ENCODE results near the gene POU6F2. TPM values are rescaled to one million over a fixed set of nuclear protein-coding genes. Genes with fewer than 3 reads are reported as not detected.
A peak's percentile ranks its signal among the peaks of the same experiment; 100 is the strongest.

The POU6F2 gene
- total and polyA plus RNA-seq, 2 experiments from 2014 or later = 7.2 to 7.3 TPM

- Histone ChIP-seq H3F3A (replicated peaks; ENCODE audit: low read depth) (no peaks in the 10 kb centered on the region), H4K20me1 (replicated peaks; ENCODE audit: insufficient read depth) (no peaks in the 10 kb centered on the region), H2AFZ (no peak overlapping the region), H3K4me3 (no peak overlapping the region), H3K27ac (ENCODE audit: low read depth) (no peak overlapping the region), H3K4me1 (ENCODE audit: insufficient read depth) (peaks cover 21% of the 10 kb centered on the region), H3K79me2 (replicated peaks; ENCODE audit: insufficient read depth) (no peaks in the 10 kb centered on the region), H3K4me2 (no peak overlapping the region), H3K36me3 (ENCODE audit: insufficient read depth) (no peaks in the 10 kb centered on the region), H3K9me2 (ENCODE audit: insufficient read depth) (no peaks in the 10 kb centered on the region), H3K27me3 (ENCODE audit: insufficient read depth) (no peaks in the 10 kb centered on the region)
- ATAC-seq = no peak
- H3K27ac Mint-ChIP-seq = no peak overlapping the region
- peaks cover 6% of the 10 kb centered on the region for H3K27me3 Mint-ChIP-seq (ENCODE audit: insufficient read depth, low read depth, poor library complexity)
- no peaks in the 10 kb centered on the region for H3K36me3 Mint-ChIP-seq (ENCODE audit: low read depth)
- peaks cover 55% of the 10 kb centered on the region for H3K4me1 Mint-ChIP-seq
- H3K9me3 Mint-ChIP-seq = no peaks in the 10 kb centered on the region
- DNase-seq (ENCODE audit: low spot score) = no peak
- TF ChIP-seq, protein P1, sequence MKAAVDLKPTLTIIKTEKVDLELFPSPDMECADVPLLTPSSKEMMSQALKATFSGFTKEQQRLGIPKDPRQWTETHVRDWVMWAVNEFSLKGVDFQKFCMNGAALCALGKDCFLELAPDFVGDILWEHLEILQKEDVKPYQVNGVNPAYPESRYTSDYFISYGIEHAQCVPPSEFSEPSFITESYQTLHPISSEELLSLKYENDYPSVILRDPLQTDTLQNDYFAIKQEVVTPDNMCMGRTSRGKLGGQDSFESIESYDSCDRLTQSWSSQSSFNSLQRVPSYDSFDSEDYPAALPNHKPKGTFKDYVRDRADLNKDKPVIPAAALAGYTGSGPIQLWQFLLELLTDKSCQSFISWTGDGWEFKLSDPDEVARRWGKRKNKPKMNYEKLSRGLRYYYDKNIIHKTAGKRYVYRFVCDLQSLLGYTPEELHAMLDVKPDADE (IDR thresholded peaks at IDR 0.05) = no peak
- no peak for TF ChIP-seq REST (IDR thresholded peaks at IDR 0.05; ENCODE audit: unreplicated experiment)
- H3K4me3 Mint-ChIP-seq = no peak overlapping the region
These were observed 109.1 kb downstream of the POU6F2 start for GRCh38 chr7:39086638-39087360.

DNA sequence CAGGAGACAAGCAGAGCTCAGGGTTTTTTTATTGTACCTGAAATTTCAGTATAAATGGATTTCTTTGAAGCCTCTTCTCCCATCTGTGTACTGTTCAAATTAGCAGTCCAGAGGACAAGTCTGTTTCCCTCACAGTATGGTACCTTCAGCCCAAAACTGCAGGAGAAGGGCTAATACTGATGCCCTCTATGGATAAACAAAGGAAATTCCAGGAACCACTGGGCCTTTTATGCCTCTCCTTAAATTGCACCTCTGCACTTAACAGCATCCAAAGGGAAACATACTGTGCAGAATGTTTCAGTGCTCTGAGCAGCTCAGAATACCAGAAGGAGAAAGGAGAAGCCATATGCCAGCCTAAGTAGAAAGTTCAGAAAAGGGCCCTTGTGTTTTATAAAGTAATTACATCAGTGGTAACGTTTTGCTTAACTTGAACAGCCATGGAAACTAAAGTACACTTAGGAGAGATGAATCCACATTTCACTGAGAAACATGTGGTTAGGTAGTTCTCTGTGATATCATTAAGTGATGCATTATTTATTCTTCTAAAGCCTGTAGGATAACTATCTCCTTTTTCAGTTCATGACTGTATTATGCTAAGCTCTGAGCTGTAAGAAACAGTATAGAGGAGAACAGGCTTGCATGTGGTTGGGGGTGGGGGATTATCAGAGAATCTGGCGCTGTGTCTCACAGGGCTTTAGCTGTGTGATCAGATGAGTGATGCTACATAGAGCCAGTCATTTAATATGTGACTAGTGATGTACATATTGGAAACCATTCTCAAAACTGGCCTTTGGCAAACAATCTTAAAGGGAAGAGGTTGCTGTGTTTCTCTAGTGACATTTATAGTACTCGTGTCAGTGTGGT, 111.3 kb downstream of the POU6F2 start:
- no peak overlapping the region for H3K4me3 Mint-ChIP-seq
- peaks cover 42% of the 10 kb centered on the region for H3K4me1 Mint-ChIP-seq
- no peaks in the 10 kb centered on the region for H3K9me2 ChIP-seq (ENCODE audit: insufficient read depth)
- no peak overlapping the region for H3K4me2 ChIP-seq
- no peaks in the 10 kb centered on the region for H4K20me1 ChIP-seq (replicated peaks; ENCODE audit: insufficient read depth)
- H3K27me3 Mint-ChIP-seq (ENCODE audit: insufficient read depth, low read depth, poor library complexity) = peaks cover 5% of the 10 kb centered on the region
- H3F3A ChIP-seq (replicated peaks; ENCODE audit: low read depth) = no peaks in the 10 kb centered on the region
- ATAC-seq = peak; percentile 52
- H3K27me3 ChIP-seq (ENCODE audit: insufficient read depth) = no peaks in the 10 kb centered on the region
- no peaks in the 10 kb centered on the region for H3K9me3 Mint-ChIP-seq
- H3K4me1 ChIP-seq (ENCODE audit: insufficient read depth) = peaks cover 21% of the 10 kb centered on the region
- peak; percentile 28 for DNase-seq (ENCODE audit: low spot score)
- no peak overlapping the region for H3K27ac Mint-ChIP-seq
- H3K36me3 ChIP-seq (ENCODE audit: insufficient read depth) = no peaks in the 10 kb centered on the region
- no peaks in the 10 kb centered on the region for H3K79me2 ChIP-seq (replicated peaks; ENCODE audit: insufficient read depth)
- TF ChIP-seq CREB1 (CRISPR knock-in tag; IDR thresholded peaks at IDR 0.05; ENCODE audit: low read depth) (no peak), REST (IDR thresholded peaks at IDR 0.05; ENCODE audit: unreplicated experiment) (no peak), EZH2 (IDR thresholded peaks at IDR 0.05; ENCODE audit: low read depth, unreplicated experiment) (no peak), ZNF114 (CRISPR knock-in tag; IDR thresholded peaks at IDR 0.05) (no peak)
- TF ChIP-seq, protein P2, sequence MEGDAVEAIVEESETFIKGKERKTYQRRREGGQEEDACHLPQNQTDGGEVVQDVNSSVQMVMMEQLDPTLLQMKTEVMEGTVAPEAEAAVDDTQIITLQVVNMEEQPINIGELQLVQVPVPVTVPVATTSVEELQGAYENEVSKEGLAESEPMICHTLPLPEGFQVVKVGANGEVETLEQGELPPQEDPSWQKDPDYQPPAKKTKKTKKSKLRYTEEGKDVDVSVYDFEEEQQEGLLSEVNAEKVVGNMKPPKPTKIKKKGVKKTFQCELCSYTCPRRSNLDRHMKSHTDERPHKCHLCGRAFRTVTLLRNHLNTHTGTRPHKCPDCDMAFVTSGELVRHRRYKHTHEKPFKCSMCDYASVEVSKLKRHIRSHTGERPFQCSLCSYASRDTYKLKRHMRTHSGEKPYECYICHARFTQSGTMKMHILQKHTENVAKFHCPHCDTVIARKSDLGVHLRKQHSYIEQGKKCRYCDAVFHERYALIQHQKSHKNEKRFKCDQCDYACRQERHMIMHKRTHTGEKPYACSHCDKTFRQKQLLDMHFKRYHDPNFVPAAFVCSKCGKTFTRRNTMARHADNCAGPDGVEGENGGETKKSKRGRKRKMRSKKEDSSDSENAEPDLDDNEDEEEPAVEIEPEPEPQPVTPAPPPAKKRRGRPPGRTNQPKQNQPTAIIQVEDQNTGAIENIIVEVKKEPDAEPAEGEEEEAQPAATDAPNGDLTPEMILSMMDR (conservative IDR thresholded peaks at IDR 0.05; ENCODE audit: low read depth in 2 of 2) = peak in 1 of 2 experiments; percentile 31; a peak in 2 of 4 replicates
- no peak overlapping the region for H3K4me3 ChIP-seq
- no peak overlapping the region for H2AFZ ChIP-seq
- H3K36me3 Mint-ChIP-seq (ENCODE audit: low read depth) = no peaks in the 10 kb centered on the region
- no peak overlapping the region for H3K27ac ChIP-seq (ENCODE audit: low read depth)

Data from GM23338 (cell line).